GM19025 (cell line): ENCODE data around the gene BAZ1B.
A peak's percentile ranks its signal among the peaks of the same experiment; 100 is the strongest.
"Not testable (repeated sequence)": the region's sequence is repeated elsewhere in the genome, so short reads cannot be mapped to it uniquely, and the experiment has no call there.

Experiments used
- ATAC-seq: cut with Tn5 transposase; IDR thresholded peaks from one replicate; pipeline ENCODE4 v1.9.1; 2021; ENCODE audit warnings: mild to moderate bottlenecking, low read depth, moderate library complexity; ENCODE audit not compliant: unreplicated experiment

The BAZ1B gene

DNA sequence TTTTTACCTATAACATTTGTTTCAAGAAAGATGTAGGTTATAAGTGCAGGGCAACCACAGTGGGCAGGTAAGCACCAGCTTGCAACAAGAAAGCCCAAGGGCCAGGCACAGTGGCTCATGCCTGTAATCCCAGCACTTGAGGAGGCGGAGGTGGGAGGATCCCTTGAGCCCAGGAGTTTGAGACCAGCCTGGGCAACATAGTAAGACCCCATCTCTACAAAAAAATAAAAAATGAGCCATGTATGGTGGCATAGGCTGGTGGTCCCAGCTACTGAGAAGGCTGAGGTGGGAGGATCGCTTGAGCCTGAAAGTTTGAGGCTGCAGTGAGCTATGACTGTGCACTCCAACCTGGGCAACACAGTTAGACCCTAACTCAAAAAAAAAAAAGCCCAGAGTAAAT, 22.6 kb upstream of the BAZ1B start:
- ATAC-seq: no peak

DNA sequence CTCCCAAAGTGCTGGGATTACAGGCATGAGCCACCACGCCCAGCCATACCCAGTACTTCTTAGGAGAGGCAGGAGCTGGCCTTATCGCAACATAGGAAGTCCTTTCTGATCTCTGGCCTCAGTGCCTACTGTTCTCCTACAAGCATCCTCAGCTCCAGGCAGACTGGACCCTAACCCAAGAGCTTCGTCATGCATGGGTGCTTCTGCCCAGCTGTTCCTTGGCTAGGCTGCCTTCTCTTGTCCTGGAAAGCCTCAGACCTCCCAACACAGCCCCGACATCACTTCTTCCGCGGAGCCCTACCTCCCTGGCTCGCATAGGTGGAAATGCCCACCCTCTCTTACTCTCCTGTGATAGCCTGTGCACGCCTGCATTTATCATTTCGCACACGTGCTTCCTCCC, 19.6 kb upstream of the BAZ1B start:
- ATAC-seq: no peak

DNA sequence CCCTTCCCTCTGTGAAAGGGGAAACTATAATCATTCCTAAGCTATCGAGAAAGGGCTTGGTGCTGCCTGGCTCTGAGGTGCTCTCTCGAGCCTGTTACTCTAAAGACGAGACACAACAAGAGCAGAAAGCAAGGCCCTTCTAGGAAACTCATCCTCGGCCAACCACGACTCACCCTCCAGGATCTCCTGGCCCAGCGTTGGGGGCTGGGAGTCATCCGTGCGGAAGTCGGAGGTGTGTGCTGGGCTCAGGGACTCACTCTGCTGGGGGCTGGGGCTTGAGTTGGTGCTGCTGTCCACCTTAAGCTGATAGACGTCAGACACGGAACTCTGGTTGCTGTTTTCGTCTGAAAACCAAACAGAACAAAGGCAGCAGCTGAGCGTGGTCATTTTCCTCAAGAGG, 17.6 kb upstream of the BAZ1B start:
- ATAC-seq: no peak

GRCh38 chr7:73538510-73538909, 16.4 kb upstream of the BAZ1B start:
- not testable (repeated sequence) for ATAC-seq

GRCh38 chr7:73537051-73537450, 15.0 kb upstream of the BAZ1B start:
- no peak for ATAC-seq

- ATAC-seq: no peak
Observed at GRCh38 chr7:73536479-73536878, 14.4 kb upstream of the BAZ1B start.

DNA sequence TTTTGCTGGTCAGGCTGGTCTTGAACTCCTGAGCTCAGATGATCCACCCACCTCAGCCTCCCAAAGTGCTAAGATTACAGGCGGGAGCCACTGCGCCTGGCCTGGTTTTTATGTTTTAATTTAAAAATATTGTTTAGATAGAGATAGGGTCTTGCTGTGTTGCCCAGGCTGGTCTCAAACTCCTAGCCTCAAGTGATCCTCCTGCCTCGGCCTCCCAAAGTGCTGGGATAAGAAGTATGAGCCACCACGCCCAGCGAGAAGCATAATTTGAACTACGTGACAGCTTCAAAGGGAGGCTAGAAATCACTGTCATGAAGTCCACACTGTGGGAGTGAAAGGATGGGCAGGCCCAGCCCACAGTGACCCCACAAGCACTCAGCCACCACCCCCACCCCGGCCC, 13.8 kb upstream of the BAZ1B start:
- not testable (repeated sequence) for ATAC-seq

GRCh38 chr7:73533742-73534141, 11.6 kb upstream of the BAZ1B start:
- no peak for ATAC-seq

GRCh38 chr7:73532224-73532623, 10.1 kb upstream of the BAZ1B start:
- ATAC-seq: no peak

DNA sequence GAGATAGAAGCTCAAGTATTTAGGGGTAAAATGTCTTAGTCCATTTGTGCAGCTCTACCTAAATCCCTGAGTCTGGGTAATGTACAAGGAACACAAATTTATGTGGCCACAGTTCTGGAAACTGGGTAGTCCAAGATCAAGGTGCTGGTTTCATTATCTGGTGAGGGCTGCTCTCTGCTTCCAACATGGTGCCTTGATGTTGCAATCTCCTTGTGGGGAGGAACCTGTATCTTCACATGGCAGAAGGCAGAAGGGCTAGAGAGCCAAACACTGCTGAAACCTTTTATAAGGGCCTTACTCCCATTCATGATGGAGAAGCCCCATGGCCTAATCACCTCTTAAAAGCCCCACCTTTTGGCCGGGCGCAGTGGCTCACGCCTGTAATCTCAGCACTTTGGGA, 8.7 kb upstream of the BAZ1B start:
- ATAC-seq: no peak

- ATAC-seq: no peak
Observed at GRCh38 chr7:73526896-73527821, 5.1 kb upstream of the BAZ1B start.

DNA sequence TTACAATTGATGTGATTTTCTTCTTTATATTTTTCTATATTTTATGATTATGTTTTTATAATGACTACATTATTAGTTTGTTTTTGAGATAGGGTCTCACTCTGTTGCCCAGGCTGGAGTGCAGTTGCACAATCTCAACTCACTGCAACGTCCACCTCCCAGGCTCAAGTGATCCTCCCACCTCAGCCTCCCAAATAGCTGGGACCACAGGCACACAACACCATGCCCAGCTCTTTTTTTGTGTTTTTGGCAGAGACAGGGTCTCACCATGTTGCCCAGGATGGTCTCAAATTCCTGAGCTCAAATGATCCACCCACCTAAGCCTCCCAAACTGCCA, 4.0 kb upstream of the BAZ1B start:
- ATAC-seq: not testable (repeated sequence)

GRCh38 chr7:73521636-73522104, 423 bp downstream of the BAZ1B start:
- peak; percentile 44 for ATAC-seq

DNA sequence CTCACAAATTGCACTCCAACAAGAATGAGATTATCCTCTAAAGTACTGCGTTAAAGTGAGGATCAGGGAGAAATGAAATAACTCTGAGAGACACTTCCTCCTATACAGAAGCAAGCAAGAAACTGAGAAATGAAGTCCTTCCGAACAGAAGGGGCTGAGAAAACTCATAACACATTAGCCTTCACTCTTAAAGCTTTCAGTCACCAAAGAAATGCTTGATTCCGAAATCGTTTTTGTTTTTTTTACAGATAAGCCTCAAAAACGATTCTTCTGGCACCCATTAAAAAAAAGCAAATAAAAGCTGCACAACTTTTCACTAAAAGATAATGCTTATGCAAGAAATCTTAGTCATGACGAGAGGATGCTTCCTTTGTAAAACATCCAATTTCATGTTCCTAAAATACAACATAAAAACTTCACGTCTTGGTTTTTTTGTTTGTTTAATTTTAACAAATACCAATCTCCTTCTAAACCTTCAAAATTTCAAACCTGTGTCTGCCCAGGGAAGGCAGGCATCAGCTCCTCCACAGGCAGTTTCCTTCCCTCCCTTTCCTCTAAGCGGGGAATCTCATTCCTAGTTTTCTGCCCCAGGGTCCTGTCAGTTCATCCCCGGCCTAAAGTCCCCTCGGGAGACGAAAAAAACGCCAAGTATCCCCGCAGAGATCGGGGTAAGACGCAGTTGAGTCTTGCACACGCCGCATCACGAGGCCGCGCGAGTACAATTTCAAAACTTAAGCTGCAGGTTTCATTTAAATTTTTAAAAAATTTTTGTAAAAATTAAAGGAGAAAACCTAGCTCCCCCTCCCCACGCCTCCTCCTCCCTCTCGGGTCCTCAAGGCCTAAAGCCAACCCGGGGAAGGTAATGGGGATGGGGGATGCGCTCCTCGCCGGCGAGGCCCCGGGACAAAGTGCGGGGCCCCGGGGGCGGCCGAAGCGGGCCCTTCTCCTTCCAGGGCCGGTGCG, 1.1 kb downstream of the BAZ1B start:
- ATAC-seq: no peak

DNA sequence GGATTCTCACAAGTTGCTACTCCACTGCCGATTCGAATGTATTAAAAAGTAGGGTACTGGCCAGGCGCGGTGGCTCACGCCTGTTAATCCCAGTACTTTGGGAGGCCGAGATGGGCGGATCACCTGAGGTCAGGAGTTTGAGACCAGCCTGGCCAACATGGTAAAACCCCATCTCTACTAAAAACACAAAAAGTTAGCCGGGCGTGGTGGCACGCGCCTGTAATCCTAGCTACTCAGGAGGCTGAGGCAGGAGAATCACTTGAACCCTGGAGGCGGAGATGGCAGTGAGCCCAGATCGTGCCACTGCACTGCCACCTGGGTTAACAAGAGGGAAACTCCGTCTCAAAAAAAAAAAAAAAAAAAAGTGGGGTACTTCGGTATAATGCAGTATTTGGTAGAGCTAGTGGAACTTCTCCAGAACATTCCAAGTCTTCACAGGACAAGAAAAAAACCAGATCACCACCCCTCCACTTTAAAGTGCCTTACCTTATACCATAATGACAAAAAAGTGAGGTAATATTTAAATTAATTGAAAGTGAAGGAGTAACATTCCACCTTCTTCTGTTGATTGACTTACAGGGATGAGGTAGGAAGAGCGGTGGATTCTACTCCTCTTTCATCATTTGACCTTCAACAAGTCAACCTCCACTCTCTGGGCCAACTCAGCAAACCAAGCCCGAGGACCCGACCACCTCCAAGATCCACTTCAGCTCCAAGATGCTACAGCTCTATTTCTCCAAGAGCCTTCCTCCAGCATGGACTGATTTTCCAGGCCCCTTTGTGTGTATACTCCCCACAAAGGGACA, 2.0 kb downstream of the BAZ1B start:
- ATAC-seq: no peak

DNA sequence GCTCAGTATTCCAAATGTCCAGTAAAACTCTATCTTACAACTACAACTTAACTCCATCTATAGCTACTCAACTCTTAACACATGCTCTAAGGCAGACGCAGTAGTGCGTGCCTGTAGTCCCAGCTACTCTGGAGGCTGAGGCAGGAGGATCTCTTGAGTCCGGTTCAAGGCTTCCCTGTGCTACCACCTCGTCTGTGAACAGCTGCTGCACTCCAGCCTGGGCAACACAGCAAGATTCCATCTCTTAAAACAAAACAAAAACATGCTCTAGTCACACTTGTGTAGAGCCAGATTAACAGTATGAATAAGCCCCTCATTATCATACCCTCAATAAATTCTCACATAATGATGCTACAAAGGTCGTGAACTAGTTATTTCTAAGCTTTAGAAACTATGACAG, 3.6 kb downstream of the BAZ1B start:
- no peak for ATAC-seq

- no peak for ATAC-seq
Observed at GRCh38 chr7:73517241-73517995, 4.7 kb downstream of the BAZ1B start.

- ATAC-seq: no peak
Observed at GRCh38 chr7:73515178-73515577, 6.9 kb downstream of the BAZ1B start.

GRCh38 chr7:73512018-73512780, 9.9 kb downstream of the BAZ1B start:
- no peak for ATAC-seq
